Stimulated activated CD4-positive, alpha-beta T cell treated with anti-CD3 and anti-CD28 coated beads, Interleukin-12 subunit alpha, Interleukin-12 subunit beta, amount 100 ng/mL, for 24 hours (primary cell): ENCODE measurements around the gene CTXN2.

ENCODE experiments used
- DNase-seq, 2 experiments: peaks; one replicate each; pipeline ENCODE4 v3.0.0-alpha.2; 2020; ENCODE audit warnings: low read depth in 2 of 2

The CTXN2 gene

DNA sequence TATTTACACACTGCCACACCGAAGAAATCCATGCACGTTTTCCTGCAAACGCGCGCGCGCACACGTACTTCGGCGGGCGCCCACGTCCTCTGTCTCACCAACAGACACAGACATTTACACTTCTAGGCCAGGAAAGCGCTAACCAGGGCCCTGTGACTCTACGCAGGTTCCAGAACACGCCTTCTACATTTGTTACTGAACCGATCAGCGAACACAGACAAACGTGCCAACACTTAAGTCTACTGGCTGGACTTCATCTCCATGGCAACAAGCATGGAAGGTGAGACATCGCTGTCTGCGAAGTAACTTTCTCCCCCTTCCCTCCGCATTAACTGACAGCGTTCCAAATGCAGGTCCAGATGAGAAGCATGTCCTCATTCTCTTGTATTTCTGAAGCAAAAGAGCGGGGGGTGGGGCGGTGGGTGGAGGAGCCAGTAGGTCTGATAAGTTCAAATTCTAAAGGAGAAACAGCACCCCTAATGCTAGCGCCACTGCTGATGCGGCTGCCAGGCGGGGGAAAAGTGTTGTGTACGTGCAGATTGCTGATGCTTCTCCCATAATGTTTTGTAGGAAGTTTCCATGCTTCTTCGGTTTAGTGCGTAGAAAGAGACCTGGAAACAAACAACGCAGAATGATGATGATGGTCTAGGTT lies at the start of gene CTXN2:
Gene CTXN2, plus strand, starts transcription at position 92 of the 652 bp plus-strand sequence. CDS start 9,636 bp downstream, outside the sequence.
- no peak for DNase-seq

DNA sequence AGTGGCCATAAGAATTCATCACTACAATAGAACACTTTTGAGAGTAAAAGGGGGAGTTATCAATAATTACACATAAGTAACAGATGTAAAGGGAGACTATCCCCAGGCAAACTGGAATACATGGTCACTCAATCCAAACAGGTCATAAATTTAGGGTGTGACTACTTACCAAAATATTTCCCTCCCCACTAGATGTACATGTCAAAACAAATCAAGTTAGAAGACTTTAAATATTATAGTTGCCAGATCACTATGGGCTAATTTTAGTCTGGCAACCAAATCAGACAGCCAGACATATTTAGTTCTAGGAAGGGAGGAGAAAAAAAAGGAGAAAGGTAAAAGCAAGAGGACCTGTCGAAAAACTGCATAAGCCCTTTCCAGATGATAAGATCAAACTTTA lies 47.6 kb upstream of the CTXN2 start:
- DNase-seq, result no peak

DNA sequence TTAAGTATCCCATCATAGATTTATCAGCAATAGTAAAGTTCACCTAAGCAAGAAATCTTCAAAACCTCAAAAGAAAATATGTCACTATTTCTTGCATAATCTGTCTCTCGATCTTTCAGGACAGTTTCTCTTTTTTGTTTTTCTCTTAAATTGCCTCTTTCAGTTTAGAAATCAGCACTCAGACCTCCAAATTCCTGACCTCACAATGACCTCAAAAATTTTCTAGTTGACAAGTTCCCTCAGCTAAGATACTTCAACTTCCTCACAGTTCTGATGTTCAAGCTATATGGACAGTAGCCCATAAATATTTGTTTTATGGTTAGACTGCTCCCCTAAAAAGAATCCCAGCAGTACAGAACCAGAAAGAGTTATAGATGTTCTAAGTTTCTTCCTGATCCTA lies 46.6 kb upstream of the CTXN2 start:
- DNase-seq, result no peak

DNA sequence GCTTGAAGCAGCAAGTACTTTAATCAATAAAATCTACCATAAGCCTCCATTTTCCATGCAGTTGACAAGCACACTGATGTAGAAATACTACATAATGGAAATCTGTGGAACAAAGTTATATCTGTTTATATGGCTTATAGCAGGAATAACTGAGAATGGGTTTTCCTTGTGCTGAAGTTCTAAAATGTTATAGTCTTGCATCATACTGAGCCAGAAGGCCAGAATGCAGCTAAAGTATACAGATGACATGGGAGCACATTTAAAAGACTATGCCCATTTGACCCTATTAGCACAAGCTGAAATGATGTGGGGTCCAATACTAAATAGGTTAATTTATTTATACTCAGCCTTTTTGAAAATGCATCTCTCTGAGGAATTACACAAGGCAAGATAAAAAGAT lies 45.5 kb upstream of the CTXN2 start:
- DNase-seq, result no peak

DNA sequence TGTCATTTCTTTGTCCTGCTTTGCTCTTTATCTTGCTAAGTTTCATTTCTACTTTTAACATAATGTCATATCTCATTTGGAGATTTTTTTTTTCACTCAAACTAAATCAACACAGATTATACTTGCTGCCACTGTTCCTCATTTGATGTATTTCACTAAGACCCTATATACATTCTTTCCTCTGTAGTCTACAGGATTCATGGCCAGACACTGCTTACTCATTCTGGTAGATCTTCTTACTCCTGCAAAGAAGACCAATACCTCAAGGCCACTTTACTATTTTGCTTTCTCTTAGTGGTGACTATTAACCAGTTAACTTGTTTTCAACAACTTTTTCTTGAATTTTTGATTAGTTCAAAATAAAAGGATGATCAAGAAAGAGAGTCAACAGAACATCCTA lies 44.1 kb upstream of the CTXN2 start:
- DNase-seq, result no peak

DNA sequence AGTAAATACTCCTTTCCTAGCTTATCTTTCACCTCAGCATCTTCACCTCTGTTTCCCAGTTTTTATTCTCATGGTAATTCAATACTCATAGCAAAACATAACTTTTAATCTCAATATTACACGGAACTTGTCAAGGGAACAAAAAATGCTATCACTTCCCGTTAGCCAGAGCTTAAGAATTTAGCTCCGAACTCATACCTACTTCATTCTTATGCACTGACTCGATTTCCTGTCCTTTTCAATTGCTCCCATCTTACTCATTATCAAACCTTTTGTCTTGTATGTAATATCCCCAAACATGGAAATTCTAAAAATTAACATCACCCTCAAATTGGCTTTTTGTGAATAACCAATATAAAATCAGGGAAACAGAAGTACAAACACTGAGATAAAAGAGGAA lies 41.6 kb upstream of the CTXN2 start:
- DNase-seq, result no peak

DNA sequence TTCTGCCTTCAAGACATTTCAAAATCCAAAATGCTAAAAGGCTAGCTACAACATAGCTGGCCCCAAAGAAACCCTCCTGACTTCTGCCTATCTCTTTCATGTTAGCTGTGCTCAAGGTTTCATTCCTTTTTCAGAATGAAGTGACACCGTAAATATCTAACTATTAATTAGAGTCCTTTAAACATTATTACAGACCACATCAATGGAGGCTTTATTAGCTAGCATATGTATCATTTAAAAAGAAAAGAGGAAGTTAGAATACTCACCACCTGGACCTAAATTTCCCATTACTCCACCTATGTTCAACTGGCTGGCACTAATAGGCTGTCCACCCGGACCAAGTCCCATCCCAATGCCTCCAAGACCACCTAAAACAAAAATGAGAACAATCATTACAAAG lies 37.9 kb upstream of the CTXN2 start:
- no peak for DNase-seq

DNA sequence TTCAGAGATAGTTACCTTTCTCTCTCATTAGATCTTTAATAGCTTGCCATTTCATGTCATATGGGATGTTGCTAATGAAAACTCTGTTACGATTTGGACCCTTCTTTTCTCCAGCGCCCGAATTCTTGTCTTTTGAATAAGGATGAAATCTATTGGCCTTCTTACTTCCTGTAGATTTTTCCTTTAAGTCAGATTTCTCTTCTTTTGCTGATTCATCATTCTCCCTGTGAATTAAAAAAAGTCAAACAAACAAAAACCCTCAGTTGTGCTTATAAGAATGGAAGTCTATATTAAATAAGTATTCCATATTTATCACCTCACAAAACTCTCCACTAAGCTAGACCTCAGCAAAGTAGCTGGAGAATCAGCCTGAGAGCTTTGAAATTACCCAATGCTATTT lies 22.8 kb upstream of the CTXN2 start:
- no peak for DNase-seq

DNA sequence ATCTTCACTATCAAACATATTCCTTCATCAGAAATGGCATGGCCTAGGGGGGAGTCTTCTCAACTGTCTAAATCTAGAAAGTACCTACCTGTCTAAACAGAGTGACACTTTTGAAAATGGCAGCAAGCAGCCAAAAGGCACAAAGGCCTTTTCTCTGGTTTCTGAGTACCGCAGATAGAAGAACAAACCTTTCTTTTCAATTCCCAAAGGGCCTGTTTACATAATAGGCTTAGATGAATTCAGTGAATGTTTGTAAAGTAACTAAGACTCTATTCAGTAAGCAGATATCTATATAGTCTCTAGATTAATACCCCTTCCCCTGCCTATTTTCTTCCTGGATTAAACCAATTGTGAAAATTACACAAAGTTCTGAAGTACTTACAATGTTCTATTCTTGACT lies 20.5 kb upstream of the CTXN2 start:
- DNase-seq, result no peak

DNA sequence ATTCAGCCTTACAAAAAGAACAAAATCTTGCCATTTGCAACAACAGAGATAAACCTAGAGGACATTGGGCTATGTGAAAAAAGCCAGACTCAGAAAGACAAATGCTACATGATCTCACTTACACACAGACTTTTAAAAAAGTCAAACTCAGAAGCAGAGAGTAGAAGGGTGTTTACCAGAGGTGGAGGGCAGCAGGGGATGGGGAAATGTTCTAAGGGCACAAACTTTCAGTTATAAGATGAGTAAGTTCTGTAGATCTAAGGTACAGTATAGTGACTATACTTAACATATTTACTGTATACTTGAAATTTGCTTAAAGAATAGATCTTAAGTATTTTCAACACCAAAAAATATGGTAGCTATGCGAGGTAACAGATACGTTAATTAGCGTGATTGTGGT lies 16.3 kb upstream of the CTXN2 start:
- DNase-seq, result no peak

DNA sequence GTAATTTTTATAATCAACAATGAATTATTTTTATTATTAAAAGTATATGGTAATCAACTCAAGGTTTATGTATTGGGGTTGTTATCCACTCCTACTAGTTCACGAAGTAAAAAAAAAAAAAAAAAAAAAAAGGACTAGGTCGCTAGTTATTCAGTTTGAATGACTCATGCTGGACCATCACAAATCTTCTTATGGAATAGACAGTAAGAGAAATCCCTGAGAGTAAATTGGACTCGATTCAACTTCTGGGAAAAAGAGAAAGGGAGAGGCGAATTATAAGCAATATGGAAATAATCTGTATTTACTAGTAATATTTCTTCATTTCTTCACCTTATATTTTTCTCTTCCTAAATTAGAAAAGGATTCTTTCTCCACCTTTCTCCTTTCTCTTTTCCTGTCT lies 15.4 kb upstream of the CTXN2 start:
- no peak for DNase-seq

DNA sequence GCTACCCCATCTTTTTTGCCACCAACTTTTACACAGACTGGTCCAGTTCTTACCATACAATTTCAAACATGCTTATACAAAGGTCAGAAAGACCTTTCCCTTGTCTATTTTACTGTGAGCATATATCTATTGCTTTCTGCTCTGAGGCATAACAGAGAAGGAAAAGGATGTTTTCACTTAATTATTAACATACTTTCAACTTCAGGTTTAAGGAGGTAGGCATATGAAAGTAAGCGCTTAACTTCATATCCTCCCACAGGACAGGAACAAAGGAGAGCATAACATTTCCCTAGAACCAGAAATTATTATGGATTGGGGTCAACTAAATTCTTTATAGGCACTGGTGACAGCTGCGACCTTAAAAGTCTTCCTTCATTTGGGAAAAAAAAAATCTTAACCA lies 14.5 kb upstream of the CTXN2 start:
- DNase-seq, result no peak

DNA sequence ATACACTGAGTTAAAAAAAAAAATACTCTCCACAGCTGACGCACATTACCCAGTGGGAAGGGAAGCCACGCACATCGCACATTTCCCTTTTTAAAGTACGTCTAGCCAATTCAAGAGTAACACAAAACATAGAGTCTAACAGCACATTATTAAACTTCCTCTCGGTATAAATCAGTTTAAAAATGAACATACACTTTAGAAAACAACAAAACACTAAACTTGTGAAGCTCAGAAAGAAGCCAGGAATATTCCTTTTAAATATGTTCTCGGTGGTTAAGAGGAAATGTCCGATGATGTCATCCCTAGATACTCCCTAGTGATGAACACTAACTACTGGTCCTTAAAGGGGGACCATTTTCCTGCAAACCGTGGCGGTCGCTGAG lies 14.1 kb upstream of the CTXN2 start:
- DNase-seq, result no peak

DNA sequence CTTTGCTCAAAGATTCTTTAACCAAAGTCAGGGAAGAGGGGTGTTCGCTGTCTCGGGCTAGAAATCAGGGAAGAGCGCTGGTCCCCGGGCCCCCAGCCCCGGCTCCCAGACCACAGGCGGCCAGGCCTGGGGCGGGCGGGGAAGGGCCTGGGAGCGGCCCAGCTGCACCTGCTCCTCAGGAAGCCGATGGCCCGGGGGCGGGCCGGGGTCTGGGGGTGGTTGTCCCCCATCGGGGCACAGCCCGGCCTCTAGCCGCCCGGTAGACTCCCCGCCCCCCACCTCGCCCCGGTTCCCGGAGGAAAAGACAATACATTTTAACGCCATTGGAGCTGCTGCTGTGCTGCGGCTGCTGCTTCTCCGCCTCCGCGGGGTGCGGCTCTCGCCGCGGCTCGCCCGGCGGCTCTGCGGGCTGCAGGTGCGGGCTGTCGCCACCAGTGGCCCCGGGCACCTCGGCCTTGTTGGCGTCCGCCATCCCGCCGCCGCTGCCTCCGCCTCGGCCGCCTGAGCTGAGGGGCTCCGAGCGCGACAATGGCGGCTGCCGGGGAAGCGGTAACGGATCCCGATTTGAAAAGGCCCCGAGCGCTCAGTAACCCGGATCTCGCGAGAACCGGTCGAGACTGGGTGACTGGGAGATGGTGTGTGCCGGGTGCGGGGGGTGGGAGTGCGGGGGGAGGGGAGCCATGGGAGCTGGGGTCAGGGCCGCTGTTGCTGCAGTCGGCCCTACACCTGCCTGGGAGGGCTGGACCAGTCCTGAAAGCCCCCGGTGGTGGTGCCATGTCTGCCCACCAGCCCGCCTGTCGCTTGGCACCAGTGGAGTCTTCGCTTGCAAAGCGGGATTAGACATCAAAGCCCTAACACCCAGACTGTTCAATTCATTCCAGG lies 13.5 kb upstream of the CTXN2 start, which contains the start of gene MYEF2:
Gene MYEF2, minus strand, starts transcription at position 530 of the 882 bp plus-strand sequence. Its CDS starts 58 bp downstream, at position 472.
- DNase-seq, result peak; percentile 40 to 75

DNA sequence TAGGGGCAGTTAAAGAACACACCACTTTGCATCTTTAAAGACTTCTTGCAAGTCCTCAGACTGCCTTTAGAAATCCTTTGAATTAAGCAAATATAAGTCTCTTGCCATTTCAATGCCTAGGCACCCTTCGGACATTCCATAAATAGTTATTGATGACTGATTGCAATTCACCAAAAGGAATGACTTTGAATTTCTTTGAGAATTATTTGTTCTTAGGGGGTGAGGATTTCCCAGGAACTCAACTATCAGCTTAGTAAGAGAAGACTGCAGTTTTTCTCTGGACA lies 12.9 kb upstream of the CTXN2 start:
- no peak for DNase-seq

DNA sequence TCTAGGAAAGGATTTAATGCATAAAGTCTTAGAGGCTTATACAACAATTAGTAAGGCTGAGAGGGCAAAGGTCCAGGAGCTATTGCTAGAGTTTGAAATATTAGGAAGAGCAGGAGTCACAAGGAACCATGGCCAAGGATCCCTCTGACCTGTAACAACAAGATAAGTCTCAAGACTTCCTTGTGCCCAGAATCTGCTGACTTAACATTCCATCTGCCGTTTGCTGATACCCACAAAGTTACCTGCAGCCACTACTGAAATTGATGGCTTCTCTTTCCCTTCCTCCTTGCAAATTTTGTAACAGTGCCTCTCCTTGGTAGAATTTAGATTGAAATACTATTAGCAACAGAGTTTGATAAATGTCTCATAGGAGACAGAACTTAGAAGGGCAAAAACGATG lies 8.7 kb upstream of the CTXN2 start:
- no peak for DNase-seq

DNA sequence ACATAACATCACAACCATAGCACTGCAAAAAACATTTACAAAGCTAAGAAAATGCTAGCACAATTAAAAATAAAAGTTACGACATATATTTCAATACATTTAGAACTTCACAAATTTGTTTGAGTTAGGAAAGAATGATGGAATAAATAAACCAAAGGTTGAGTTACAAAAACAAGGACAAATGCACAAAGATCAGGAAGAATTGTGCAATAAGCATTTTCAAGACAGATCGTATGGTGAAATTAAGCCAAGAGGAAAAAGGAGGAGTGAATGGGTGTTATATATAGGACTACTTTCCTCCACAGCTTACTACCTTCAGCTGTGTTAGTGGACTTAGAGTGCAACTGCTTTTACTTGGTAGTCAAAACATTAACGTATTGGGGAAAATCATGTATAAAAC lies 5.9 kb upstream of the CTXN2 start:
- no peak for DNase-seq

DNA sequence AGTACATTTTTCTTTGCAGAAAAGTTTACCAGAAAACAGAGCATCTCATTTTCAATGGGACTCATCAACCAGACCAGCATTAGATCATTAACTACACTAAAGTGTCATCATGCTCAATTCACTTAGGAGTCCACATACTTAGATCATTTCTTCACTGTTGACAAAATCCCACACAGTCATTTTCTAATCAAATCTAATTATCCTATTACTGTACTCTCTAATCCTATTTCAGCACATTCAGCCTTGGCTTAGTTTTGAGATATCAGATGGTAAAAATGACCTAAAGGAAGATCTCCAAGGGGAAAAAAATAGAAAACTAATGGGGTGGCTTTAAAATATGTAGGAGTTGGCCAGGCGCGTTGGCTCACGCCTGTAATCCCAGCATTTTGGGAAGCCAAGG lies 5.2 kb upstream of the CTXN2 start:
- no peak for DNase-seq

DNA sequence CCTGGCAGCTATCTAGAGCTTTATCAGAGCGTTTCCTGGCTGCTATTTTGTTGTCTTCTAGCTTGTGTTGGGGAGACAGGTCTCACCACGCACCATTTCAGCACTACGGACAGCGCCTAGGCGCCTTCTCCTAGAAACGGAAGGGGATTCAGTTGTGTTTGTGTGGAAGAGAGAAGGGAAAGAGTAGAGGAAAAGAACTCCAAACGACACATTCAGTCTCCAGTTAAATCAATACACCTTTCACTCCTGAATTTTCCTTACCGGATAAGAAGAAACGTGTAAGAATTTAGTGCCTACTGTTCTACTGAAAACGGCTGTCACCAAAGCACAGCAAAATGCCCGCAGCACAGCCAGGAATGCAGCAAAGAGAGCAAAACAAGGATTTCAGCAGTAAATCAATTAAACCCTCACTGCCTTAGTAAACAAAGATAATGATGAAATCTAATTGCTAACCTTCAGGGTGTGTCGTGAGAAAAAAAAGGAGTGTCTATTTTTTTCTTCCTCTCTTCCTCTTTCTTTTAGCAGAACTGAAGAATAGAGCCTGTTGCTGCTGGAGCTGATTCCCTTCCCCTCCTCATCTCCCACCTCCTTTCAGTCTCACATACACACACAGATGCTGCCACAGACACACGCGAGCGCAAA lies 412 bp upstream of the CTXN2 start:
- DNase-seq, result peak in 1 of 2 experiments; percentile 22

DNA sequence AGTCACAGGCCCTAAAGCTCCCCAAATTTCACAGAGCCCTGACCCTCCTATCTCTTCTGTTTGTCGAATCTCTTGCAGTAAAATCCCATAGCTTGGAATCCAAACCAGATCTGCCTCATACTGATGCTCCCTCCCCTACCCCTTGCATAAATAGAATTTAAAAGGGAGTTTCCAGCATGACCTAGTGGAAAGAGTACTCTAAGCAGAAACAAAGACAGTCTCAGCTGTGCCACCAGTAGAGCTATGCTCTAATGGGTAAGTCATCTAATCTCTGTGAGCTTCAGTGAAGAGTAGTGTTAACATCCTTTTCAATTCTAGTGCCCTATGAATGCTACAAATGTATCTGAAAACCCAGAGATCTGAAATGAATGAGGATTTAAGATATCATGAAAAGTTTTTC lies 10.6 kb downstream of the CTXN2 start:
- no peak for DNase-seq

DNA sequence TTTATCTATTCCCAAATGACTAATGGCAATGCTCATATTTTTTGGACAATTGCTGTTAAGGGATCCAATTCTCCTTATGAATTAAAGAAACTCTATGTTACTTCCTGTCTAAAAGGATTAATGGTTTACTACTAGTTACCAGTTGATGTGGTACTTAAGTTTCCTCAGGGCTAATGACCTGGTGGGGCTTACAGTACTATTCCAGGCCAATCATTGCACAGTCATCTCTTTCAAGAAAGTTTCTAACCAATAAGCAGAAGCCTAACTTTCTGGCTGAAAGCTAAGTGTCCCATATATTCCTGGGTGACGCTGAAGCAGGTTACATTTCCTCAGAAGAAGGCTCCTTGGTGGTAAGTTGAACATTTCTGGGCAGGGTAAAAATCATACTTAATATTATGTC lies 14.5 kb downstream of the CTXN2 start, which contains the start of gene SLC12A1:
Gene SLC12A1, plus strand, starts transcription at position 322 of the 400 bp plus-strand sequence. CDS start 1,418 bp downstream, outside the sequence.
- DNase-seq, result no peak

DNA sequence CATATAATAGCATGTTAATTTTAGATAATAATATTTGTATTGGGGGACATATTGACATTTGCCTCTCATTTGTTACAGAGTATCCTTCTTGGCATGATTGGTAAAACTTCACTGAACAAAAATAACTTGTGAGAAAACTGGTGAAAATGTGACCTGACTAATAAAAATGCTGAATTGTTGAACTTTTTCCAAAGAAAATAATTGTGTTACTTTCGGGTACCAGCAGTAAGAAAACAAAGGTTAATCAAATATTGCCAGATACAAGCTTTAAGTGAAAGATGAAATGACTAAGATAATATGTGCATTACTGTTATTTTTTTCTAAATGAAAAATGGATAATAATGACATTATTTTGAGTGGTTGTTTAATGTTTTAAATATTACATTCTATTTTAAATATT lies 29.8 kb downstream of the CTXN2 start:
- DNase-seq, result no peak

DNA sequence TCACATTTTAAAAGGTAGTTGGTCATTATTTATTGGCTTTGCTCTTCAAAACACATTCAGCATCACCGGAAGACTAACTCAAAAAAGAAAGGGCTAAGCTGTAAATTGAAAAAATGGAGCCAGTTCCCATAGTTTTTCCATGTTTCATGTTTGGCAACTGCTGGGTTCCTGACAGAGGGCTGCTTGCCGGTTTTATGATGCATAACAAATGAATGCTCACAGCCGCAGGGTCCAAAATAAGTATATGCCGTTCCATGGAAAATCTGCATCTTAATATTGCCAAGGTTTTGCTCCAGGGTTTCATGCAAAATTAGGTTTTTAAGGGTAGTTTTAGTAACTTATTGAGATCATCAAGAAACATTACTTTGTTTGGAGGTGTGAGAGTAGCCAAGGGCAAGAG lies 30.4 kb downstream of the CTXN2 start:
- no peak for DNase-seq
